GM23338 (cell line): ENCODE data around the gene MUL1. TPM values are rescaled to one million over a fixed set of nuclear protein-coding genes. Genes with fewer than 3 reads are reported as not detected.

Source experiments
- ATAC-seq: fragments of 200-7000 bp; cut with Tn5 transposase; 3 replicates; pipeline ENCODE4 v1.9.1; 2020
- DNase-seq: peaks from one replicate; pipeline ENCODE4 v3.0.0-alpha.2; 2015; ENCODE audit warnings: low spot score
- H2AFZ ChIP-seq: fragments of 200-600 bp; sonication (generic); 2 replicates; pipeline ENCODE4 v1.8.0; 2016; ENCODE audit warnings: antibody characterized with exemption, mild to moderate bottlenecking, moderate library complexity
- H3F3A ChIP-seq: fragments of 200-600 bp; sonication (generic); replicated peaks from 2 replicates; pipeline ENCODE4 v1.8.0; 2017; ENCODE audit warnings: antibody characterized with exemption, mixed run types, low read depth
- H3K27ac ChIP-seq: fragments of 200-600 bp; sonication (generic); 2 replicates; pipeline ENCODE4 v1.6.1; 2016; ENCODE audit warnings: low read depth
- H3K27me3 ChIP-seq: fragments of 200-600 bp; sonication (generic); 2 replicates; pipeline ENCODE4 v1.8.0; 2016; ENCODE audit warnings: mild to moderate bottlenecking, mixed run types, moderate library complexity; ENCODE audit not compliant: insufficient read depth
- H3K36me3 ChIP-seq: fragments of 200-600 bp; sonication (generic); 2 replicates; pipeline ENCODE4 v1.8.0; 2016; ENCODE audit warnings: mild to moderate bottlenecking; ENCODE audit not compliant: insufficient read depth
- H3K4me1 ChIP-seq: fragments of 200-600 bp; sonication (generic); 2 replicates; pipeline ENCODE4 v1.8.0; 2016; ENCODE audit warnings: mild to moderate bottlenecking, moderate library complexity; ENCODE audit not compliant: insufficient read depth
- H3K4me2 ChIP-seq: fragments of 200-600 bp; sonication (generic); 2 replicates; pipeline ENCODE4 v1.7.1; 2017; ENCODE audit warnings: mixed run types
- H3K4me3 ChIP-seq: fragments of 200-600 bp; sonication (generic); 2 replicates; pipeline ENCODE4 v1.6.1; 2016; ENCODE audit warnings: mixed run types
- H3K79me2 ChIP-seq: fragments of 200-600 bp; sonication (generic); replicated peaks from 2 replicates; pipeline ENCODE4 v1.8.0; 2017; ENCODE audit warnings: mild to moderate bottlenecking; ENCODE audit not compliant: insufficient read depth
- H3K9me2 ChIP-seq: fragments of 200-600 bp; sonication (generic); 2 replicates; pipeline ENCODE4 v1.8.0; 2017; ENCODE audit not compliant: insufficient read depth
- H4K20me1 ChIP-seq: fragments of 200-600 bp; sonication (generic); replicated peaks from 2 replicates; pipeline ENCODE4 v1.8.0; 2017; ENCODE audit warnings: mild to moderate bottlenecking; ENCODE audit not compliant: insufficient read depth
- H3K27ac Mint-ChIP-seq: 2 replicates; pipeline ENCODE4 v1.8.0; 2020; ENCODE audit warnings: inconsistent platforms, mild to moderate bottlenecking, moderate library complexity, mixed read lengths
- H3K27me3 Mint-ChIP-seq: 3 replicates; pipeline ENCODE4 v1.8.0; 2022; ENCODE audit warnings: low read depth, mild to moderate bottlenecking, moderate library complexity, mixed read lengths, inconsistent platforms; ENCODE audit not compliant: insufficient read depth, poor library complexity
- H3K36me3 Mint-ChIP-seq: 3 replicates; pipeline ENCODE4 v1.8.0; 2021; ENCODE audit warnings: low read depth, mild to moderate bottlenecking, inconsistent platforms, moderate library complexity, mixed read lengths
- H3K4me1 Mint-ChIP-seq: 3 replicates; pipeline ENCODE4 v1.8.0; 2020; ENCODE audit warnings: mild to moderate bottlenecking, inconsistent platforms, mixed read lengths
- H3K4me3 Mint-ChIP-seq: 3 replicates; pipeline ENCODE4 v1.8.0; 2021; ENCODE audit warnings: moderate library complexity, mild to moderate bottlenecking, inconsistent platforms, mixed read lengths
- H3K9me3 Mint-ChIP-seq: 3 replicates; pipeline ENCODE4 v1.8.0; 2020; ENCODE audit warnings: moderate library complexity, mild to moderate bottlenecking, inconsistent platforms, mixed read lengths
- ETS1 ChIP-seq: IDR thresholded peaks from 2 replicates; pipeline ENCODE4 v1.6.1; 2016; ENCODE audit warnings: antibody characterized with exemption
- EZH2 ChIP-seq: fragments of 200-600 bp; sonication (generic); IDR thresholded peaks from one replicate; pipeline ENCODE4 v1.8.0; 2017; ENCODE audit warnings: antibody characterized with exemption, mild to moderate bottlenecking, low read depth; ENCODE audit not compliant: unreplicated experiment
- JUNB ChIP-seq: IDR thresholded peaks from one replicate; pipeline ENCODE4 v1.6.1; 2016; ENCODE audit warnings: antibody characterized with exemption; ENCODE audit not compliant: unreplicated experiment
- STAT1 ChIP-seq: IDR thresholded peaks from one replicate; pipeline ENCODE4 v1.6.1; 2016; ENCODE audit warnings: antibody characterized with exemption; ENCODE audit not compliant: unreplicated experiment
- ZNF331 ChIP-seq: fragments of 250-450 bp; sonication (Bioruptor Pico); IDR thresholded peaks from 2 replicates; pipeline ENCODE4 v1.5.0; 2020; ENCODE audit warnings: low read depth, mild to moderate bottlenecking, moderate library complexity
- ZNF462 ChIP-seq: fragments of 250-450 bp; sonication (Bioruptor Pico); IDR thresholded peaks from 2 replicates; pipeline ENCODE4 v1.5.0; 2020; ENCODE audit warnings: mild to moderate bottlenecking, moderate library complexity
- polyA plus RNA-seq: library from polyadenylated mRNA; unstranded; fragments of >200 nt; fragmentation: Nextera tagmentation; extraction: Ambion mirVana; gene quantifications from 2 replicates; pipeline ENCODE4 v1.2.1, GENCODE V29; 2016
- total RNA-seq: library from RNA; depleted of rRNA; stranded (reverse); fragments of >200 nt; shearing (Covaris generic); gene quantifications from 2 replicates; pipeline ENCODE4 v1.2.3, GENCODE V29; 2014

The MUL1 gene
- total and polyA plus RNA-seq, 2 experiments from 2014 or later, result 8.9 to 26.2 TPM

- Histone ChIP-seq H3K4me2 (peak overlapping the region; percentile 88), H3F3A (no peaks in the 10 kb centered on the region), H3K9me2 (no peaks in the 10 kb centered on the region), H4K20me1 (peaks cover 14% of the 10 kb centered on the region; the same call in 1 of the 2 replicates), H3K36me3 (no peaks in the 10 kb centered on the region), H2AFZ (peak overlapping the region; percentile 93; the same call in 1 of the 2 replicates), H3K4me1 (no peaks in the 10 kb centered on the region; the same call in 1 of the 2 replicates), H3K4me3 (peak overlapping the region; percentile 95), H3K79me2 (peaks cover 44% of the 10 kb centered on the region), H3K27me3 (no peaks in the 10 kb centered on the region), H3K27ac (0 out of 2 replicates have a peak overlapping the region, but pooled peaks have one; percentile 45)
- ATAC-seq, result no peak; the same call in 2 of the 3 replicates
- no peak for TF ChIP-seq ZNF331 (CRISPR knock-in tag)
- TF ChIP-seq ZNF462 (CRISPR knock-in tag), result no peak
- TF ChIP-seq JUNB, result no peak
- TF ChIP-seq EZH2, result no peak
- no peak for TF ChIP-seq STAT1
- TF ChIP-seq ETS1, result no peak
- no peak for DNase-seq
- H3K4me1 Mint-ChIP-seq, result peaks cover 4% of the 10 kb centered on the region; the same call in 2 of the 3 replicates
- H3K27ac Mint-ChIP-seq, result peak overlapping the region; percentile 90; the same call in 1 of the 2 replicates
- peaks cover 2% of the 10 kb centered on the region; the same call in 2 of the 3 replicates for H3K36me3 Mint-ChIP-seq
- no peaks in the 10 kb centered on the region for H3K9me3 Mint-ChIP-seq
- peaks cover 6% of the 10 kb centered on the region for H3K27me3 Mint-ChIP-seq
- H3K4me3 Mint-ChIP-seq, result peak overlapping the region; percentile 89
Observed at GRCh38 chr1:20507248-20507563, 745 bp downstream of the MUL1 start.
